Breast epithelium (tissue), 4 donors: ENCODE data around the gene AOPEP. TPM values are rescaled to one million over a fixed set of nuclear protein-coding genes. Genes with fewer than 3 reads are reported as not detected.
A peak's percentile ranks its signal among the peaks of the same experiment; 100 is the strongest.

Source experiments
- DNase-seq, 2 donors: peaks; one replicate each; pipeline ENCODE4 v3.0.0-alpha.2; 2019; ENCODE audit warnings: low spot score in 2 of 2
- H3K27ac ChIP-seq, 2 donors: fragments of 200-600 bp; sonication (generic) in 1 of 2; one replicate each; pipeline ENCODE4 v1.5.1; 2016 to 2019; ENCODE audit warnings: mild to moderate bottlenecking in 1 of 2
- H3K27me3 ChIP-seq, 2 donors: fragments of 200-600 bp; sonication (generic) in 1 of 2; one replicate each; pipeline versions ENCODE4 v1.5.1 to v1.6.0; 2017 to 2019; ENCODE audit warnings: control low read depth in 1 of 2, mild to moderate bottlenecking in 1 of 2
- H3K36me3 ChIP-seq: fragments of 200-600 bp; one replicate; pipeline ENCODE4 v1.5.1; 2019
- H3K4me1 ChIP-seq, 2 donors: fragments of 200-600 bp; sonication (generic); one replicate each; pipeline ENCODE4 v1.5.1; 2016 to 2019; ENCODE audit warnings: control low read depth in 1 of 2
- H3K4me3 ChIP-seq, 3 donors: fragments of 200-600 bp; sonication (generic); 1 replicate in 2 of 3; 2 replicates in 1 of 3; pipeline ENCODE4 v1.5.1; 2016 to 2019; ENCODE audit warnings: mild to moderate bottlenecking in 3 of 3, moderate library complexity in 2 of 3
- H3K9me3 ChIP-seq, 2 donors: fragments of 200-600 bp; sonication (generic) in 1 of 2; one replicate each; pipeline ENCODE4 v1.5.1; 2016 to 2019; ENCODE audit warnings: control low read depth in 1 of 2
- CTCF ChIP-seq, 3 donors: fragments of 450-650 bp; IDR thresholded peaks; one replicate each; pipeline ENCODE4 v1.5.1; 2016 to 2017; ENCODE audit warnings: antibody characterized with exemption in 3 of 3, mild to moderate bottlenecking in 3 of 3, moderate library complexity in 3 of 3
- POLR2A ChIP-seq: fragments of 450-650 bp; IDR thresholded peaks from one replicate; pipeline ENCODE4 v1.6.1; 2016; ENCODE audit warnings: antibody characterized with exemption, mild to moderate bottlenecking, moderate library complexity
- POLR2AphosphoS5 ChIP-seq, 3 donors: sonication (generic); formaldehyde crosslinking; IDR thresholded peaks; one replicate each; pipeline ENCODE4 v1.6.1; 2017; ENCODE audit warnings: antibody characterized with exemption in 3 of 3
- intact Hi-C: fragments of 100-400 bp; cut with DNase I; formaldehyde crosslinking; loops from one replicate; pipeline ENCODE4 v1.15.1; 2023; ENCODE audit warnings: low total_unique reads
- total RNA-seq, 3 donors: library from RNA; depleted of rRNA; stranded (reverse); fragments of >200 nt; gene quantifications; one replicate each; pipeline ENCODE4 v1.1.0, GENCODE V29; 2016

The AOPEP gene
- total RNA-seq, 3 donors from 2014 or later: 15.5 to 94.1 (median 87.5) TPM

DNA sequence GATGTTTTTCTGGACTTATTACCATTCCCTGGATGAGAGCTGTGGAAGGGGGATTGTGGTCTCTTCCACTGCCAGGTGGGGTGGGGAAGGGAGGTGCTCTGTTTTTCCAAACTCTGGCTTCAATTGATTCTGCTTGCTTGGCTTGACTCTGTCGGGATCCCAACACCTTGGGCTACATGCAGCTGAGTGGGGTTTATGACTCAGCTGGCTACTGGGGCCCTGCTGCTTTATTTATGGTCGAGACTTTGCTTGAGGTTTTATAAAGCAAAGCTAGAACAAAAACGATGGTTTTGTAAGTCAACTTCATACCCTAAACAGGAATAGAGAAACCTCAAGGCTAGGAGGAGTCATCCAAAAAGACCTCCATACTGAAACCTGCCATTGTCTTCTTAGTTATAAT, 76.3 kb downstream of the AOPEP start:
- intact Hi-C loops: no loop called here
- Histone ChIP-seq H3K27me3 (no peaks in the 10 kb centered on the region), H3K27ac (peak overlapping the region; percentile 41 to 57), H3K9me3 (no peaks in the 10 kb centered on the region), H3K36me3 (no peaks in the 10 kb centered on the region), H3K4me1 (no peaks in the 10 kb centered on the region), H3K4me3 (no peak overlapping the region)
- TF ChIP-seq POLR2A: no peak
- no peak for TF ChIP-seq CTCF (IDR thresholded peaks at IDR 0.05)
- no peak for TF ChIP-seq POLR2AphosphoS5 (IDR thresholded peaks at IDR 0.05)
- no peak for DNase-seq

DNA sequence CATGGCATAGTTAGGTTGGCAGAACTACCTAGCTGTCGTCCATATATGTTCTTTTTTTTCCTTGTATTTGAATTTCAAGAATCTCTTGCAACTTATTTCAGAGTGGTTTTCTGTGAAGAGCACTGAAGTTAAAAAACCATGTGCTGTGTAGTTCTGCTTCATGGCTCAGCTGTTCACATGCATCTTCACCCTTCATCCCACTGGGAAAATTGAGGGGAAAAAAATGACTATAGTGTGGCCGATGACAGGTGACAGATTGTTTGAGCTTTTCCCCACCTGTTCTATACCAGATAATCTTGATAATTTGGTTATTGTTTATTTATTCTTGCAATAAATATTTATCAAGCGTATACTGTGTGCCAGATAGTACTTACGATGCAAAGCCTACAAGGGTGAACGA, 77.8 kb downstream of the AOPEP start:
- Histone ChIP-seq H3K27ac (no peak overlapping the region), H3K27me3 (no peaks in the 10 kb centered on the region), H3K4me3 (no peak overlapping the region), H3K36me3 (no peaks in the 10 kb centered on the region), H3K4me1 (no peaks in the 10 kb centered on the region), H3K9me3 (no peaks in the 10 kb centered on the region)
- intact Hi-C loops: no loop called here
- no peak for DNase-seq
- TF ChIP-seq POLR2AphosphoS5 (IDR thresholded peaks at IDR 0.05) (no peak), POLR2A (no peak), CTCF (IDR thresholded peaks at IDR 0.05) (no peak)

DNA sequence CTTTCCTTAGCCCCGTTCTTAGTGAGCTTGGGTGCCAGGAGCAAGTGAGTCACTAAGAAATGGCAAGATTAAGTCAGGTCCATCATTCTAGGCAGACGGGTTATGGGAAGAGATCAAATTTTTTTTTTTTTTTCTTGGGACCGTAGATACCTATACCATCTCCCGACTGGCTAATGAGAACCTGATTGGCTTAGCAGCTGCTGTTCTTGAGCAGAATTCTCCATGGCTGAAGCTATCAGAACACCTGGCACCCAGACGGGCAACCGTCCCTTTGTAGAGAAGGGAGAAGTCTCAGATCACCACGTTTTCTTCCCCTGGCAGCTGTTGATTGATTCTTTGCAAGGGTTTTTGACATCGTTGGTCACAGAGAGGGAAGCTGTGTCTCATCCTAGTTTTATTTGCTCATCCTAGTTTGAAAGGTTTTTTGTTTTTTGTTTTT, 78.6 kb downstream of the AOPEP start:
- no peak overlapping the region for H3K27ac ChIP-seq
- no peaks in the 10 kb centered on the region for H3K4me1 ChIP-seq
- intact Hi-C loops: no loop called here
- H3K36me3 ChIP-seq: no peaks in the 10 kb centered on the region
- H3K4me3 ChIP-seq: no peak overlapping the region
- DNase-seq: no peak
- no peak for TF ChIP-seq CTCF (IDR thresholded peaks at IDR 0.05)
- TF ChIP-seq POLR2A: no peak
- TF ChIP-seq POLR2AphosphoS5 (IDR thresholded peaks at IDR 0.05): no peak
- no peaks in the 10 kb centered on the region for H3K9me3 ChIP-seq
- H3K27me3 ChIP-seq: no peaks in the 10 kb centered on the region

DNA sequence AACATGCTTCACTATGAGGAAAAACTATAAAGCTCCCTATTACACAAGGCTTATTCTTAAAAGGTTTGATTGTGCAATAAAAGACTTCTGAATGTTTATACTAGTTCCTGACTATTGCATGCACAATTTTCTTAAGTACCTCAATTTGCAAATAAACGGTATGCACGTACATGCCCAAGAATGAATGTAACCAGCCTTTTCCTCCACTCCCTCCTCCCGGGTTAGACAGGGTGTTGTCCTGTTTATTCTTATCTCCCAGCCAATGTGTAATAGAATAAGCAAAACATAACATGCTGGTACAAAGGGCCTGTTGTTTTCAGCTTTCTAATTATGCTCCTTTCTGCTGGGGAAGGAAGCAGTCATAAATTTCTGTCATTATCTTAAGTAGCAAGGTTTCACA, 79.1 kb downstream of the AOPEP start:
- intact Hi-C loops: no loop called here
- no peak for DNase-seq

More for the DNA sequence above, 79.1 kb downstream of the AOPEP start:
- Histone ChIP-seq H3K27ac (peak overlapping the region in 1 of 2 donors; percentile 22), H3K27me3 (no peaks in the 10 kb centered on the region), H3K36me3 (no peaks in the 10 kb centered on the region), H3K4me1 (no peaks in the 10 kb centered on the region), H3K9me3 (no peaks in the 10 kb centered on the region), H3K4me3 (no peak overlapping the region)
- TF ChIP-seq POLR2AphosphoS5 (IDR thresholded peaks at IDR 0.05) (no peak), CTCF (IDR thresholded peaks at IDR 0.05) (no peak), POLR2A (no peak)
